ENCODE data around the gene COL4A3. TPM values are rescaled to one million over a fixed set of nuclear protein-coding genes. Genes with fewer than 3 reads are reported as not detected.

Gene COL4A3
- total and polyA plus RNA-seq, 9 of the 15 experiments (the other 6 are each of a cell fraction or from before 2014, with no cell fraction given) = not detected

GRCh38 chr2:227339098-227339599, 174.7 kb downstream of the COL4A3 start:
- H3K4me2 ChIP-seq (ENCODE audit: insufficient read depth, low read length) = no peak overlapping the region
- H3K9me3 ChIP-seq (replicated peaks; ENCODE audit: control insufficient read depth, insufficient read depth, low read depth, low read length) = no peaks in the 10 kb centered on the region
- no peak for DNase-seq (ENCODE audit: extremely low read depth in 1 of 4, low spot score in 3 of 4)
- ATAC-seq = no peak
- no peaks in the 10 kb centered on the region for H4K20me1 ChIP-seq (replicated peaks; ENCODE audit: control insufficient read depth, insufficient read depth, low read length)
- intact Hi-C loops (cut with micrococcal nuclease) = no loop called here
- ChIA-PET CTCF (ENCODE audit: low intra/inter-chr PET ratio) (no interaction called here), POLR2A (interaction anchor here (1.1 kb wide), 1 partner anchor 9 kb away, joined by 3 read pairs; no protein-coding TSS in a partner anchor)
- H3K27me3 ChIP-seq (ENCODE audit: control insufficient read depth in 2 of 2, insufficient read depth in 2 of 2, low read length in 2 of 2) = no peaks in the 10 kb centered on the region
- no peaks in the 10 kb centered on the region for H3K4me1 ChIP-seq (replicated peaks in 1 of 2; ENCODE audit: control insufficient read depth in 2 of 2, insufficient read depth in 2 of 2, low read length in 2 of 2)
- no peak overlapping the region for H2AFZ ChIP-seq (ENCODE audit: low read depth, low read length)
- no TSS peak for BruUV-seq (replicated peaks)
- no peaks in the 10 kb centered on the region for H3K79me2 ChIP-seq (ENCODE audit: control insufficient read depth, insufficient read depth, low read length)
- in situ Hi-C loops (cut with MboI) = no loop called here
- WGBS (ENCODE audit: insufficient coverage, low coverage, missing lambda C conversion rate) = 80% methylated on average over 1 of the region's 2 CpGs
- H3K9me1 ChIP-seq (ENCODE audit: control insufficient read depth, insufficient read depth, low read length) = no peaks in the 10 kb centered on the region
- H3K9ac ChIP-seq (ENCODE audit: insufficient read depth in 1 of 2, low read depth in 2 of 2, low read length in 2 of 2) = no peak overlapping the region
- no peak for FAIRE-seq
- H3K36me3 ChIP-seq (ENCODE audit: control insufficient read depth, insufficient read depth, low read length) = peaks cover 41% of the 10 kb centered on the region; the same call in 2 of the 3 replicates
- H3K27ac ChIP-seq (ENCODE audit: extremely low read depth, low read depth, low read length) = no peak overlapping the region
- no peak overlapping the region for H3K4me3 ChIP-seq
- TF ChIP-seq ASH1L (IDR thresholded peaks at IDR 0.05; ENCODE audit: borderline replicate concordance, low read depth, partially characterized antibody) (no peak), MTA1 (IDR thresholded peaks at IDR 0.05; ENCODE audit: borderline replicate concordance) (no peak), HMG20B (CRISPR knock-in tag; IDR thresholded peaks at IDR 0.05) (no peak), ZNF584 (CRISPR knock-in tag; IDR thresholded peaks at IDR 0.05; ENCODE audit: low read depth) (no peak), PCBP1 (IDR thresholded peaks at IDR 0.05; ENCODE audit: low read depth, low read length, poor library complexity, severe bottlenecking) (no peak), DIDO1 (tag; IDR thresholded peaks at IDR 0.05; ENCODE audit: low read depth) (no peak), ZNF212 (CRISPR knock-in tag; IDR thresholded peaks at IDR 0.05) (no peak), POLR2G (IDR thresholded peaks at IDR 0.05; ENCODE audit: low read depth, low read length) (no peak), SRSF3 (IDR thresholded peaks at IDR 0.05; ENCODE audit: insufficient read depth, low read length) (no peak), BRD9 (IDR thresholded peaks at IDR 0.05; ENCODE audit: low read depth, partially characterized antibody) (no peak), ATF7 (IDR thresholded peaks at IDR 0.05) (no peak), DNMT1 (IDR thresholded peaks at IDR 0.05) (no peak), ZNF699 (CRISPR knock-in tag; IDR thresholded peaks at IDR 0.05; ENCODE audit: insufficient replicate concordance) (no peak), RBBP5 (IDR thresholded peaks at IDR 0.05; ENCODE audit: borderline replicate concordance, insufficient read depth, low read length, poor library complexity, severe bottlenecking) (no peak)
- TF ChIP-seq, protein P1, sequence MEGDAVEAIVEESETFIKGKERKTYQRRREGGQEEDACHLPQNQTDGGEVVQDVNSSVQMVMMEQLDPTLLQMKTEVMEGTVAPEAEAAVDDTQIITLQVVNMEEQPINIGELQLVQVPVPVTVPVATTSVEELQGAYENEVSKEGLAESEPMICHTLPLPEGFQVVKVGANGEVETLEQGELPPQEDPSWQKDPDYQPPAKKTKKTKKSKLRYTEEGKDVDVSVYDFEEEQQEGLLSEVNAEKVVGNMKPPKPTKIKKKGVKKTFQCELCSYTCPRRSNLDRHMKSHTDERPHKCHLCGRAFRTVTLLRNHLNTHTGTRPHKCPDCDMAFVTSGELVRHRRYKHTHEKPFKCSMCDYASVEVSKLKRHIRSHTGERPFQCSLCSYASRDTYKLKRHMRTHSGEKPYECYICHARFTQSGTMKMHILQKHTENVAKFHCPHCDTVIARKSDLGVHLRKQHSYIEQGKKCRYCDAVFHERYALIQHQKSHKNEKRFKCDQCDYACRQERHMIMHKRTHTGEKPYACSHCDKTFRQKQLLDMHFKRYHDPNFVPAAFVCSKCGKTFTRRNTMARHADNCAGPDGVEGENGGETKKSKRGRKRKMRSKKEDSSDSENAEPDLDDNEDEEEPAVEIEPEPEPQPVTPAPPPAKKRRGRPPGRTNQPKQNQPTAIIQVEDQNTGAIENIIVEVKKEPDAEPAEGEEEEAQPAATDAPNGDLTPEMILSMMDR (IDR thresholded peaks at IDR 0.05 in 2 of 3, conservative IDR thresholded peaks at IDR 0.05 in 1 of 3; ENCODE audit: insufficient read depth in 2 of 3, low read depth in 1 of 3, low read length in 3 of 3) = no peak
- TF ChIP-seq, protein P2, sequence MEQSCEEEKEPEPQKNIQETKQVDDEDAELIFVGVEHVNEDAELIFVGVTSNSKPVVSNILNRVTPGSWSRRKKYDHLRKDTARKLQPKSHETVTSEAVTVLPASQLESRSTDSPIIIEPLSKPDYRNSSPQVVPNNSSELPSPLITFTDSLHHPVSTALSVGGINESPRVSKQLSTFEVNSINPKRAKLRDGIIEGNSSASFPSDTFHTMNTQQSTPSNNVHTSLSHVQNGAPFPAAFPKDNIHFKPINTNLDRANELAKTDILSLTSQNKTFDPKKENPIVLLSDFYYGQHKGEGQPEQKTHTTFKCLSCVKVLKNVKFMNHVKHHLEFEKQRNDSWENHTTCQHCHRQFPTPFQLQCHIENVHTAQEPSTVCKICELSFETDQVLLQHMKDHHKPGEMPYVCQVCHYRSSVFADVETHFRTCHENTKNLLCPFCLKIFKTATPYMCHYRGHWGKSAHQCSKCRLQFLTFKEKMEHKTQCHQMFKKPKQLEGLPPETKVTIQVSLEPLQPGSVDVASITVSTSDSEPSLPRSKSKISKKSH (CRISPR knock-in tag; IDR thresholded peaks at IDR 0.05) = no peak
- TF ChIP-seq, protein P3, sequence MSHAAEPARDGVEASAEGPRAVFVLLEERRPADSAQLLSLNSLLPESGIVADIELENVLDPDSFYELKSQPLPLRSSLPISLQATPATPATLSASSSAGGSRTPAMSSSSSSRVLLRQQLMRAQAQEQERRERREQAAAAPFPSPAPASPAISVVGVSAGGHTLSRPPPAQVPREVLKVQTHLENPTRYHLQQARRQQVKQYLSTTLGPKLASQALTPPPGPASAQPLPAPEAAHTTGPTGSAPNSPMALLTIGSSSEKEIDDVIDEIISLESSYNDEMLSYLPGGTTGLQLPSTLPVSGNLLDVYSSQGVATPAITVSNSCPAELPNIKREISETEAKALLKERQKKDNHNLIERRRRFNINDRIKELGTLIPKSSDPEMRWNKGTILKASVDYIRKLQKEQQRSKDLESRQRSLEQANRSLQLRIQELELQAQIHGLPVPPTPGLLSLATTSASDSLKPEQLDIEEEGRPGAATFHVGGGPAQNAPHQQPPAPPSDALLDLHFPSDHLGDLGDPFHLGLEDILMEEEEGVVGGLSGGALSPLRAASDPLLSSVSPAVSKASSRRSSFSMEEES (CRISPR knock-in tag; IDR thresholded peaks at IDR 0.05) = no peak

Data from K562 (cell line).